Chondrocyte (in vitro differentiated cells): ENCODE measurements around the gene OGFRL1. TPM values are rescaled to one million over a fixed set of nuclear protein-coding genes. Genes with fewer than 3 reads are reported as not detected.

ENCODE experiments used
- DNase-seq: peaks from one replicate; pipeline ENCODE4 v3.0.0; 2021; ENCODE audit warnings: mixed read lengths, low spot score
- H3K27ac Mint-ChIP-seq: one replicate; pipeline ENCODE4 v1.8.0; 2021; ENCODE audit warnings: mild to moderate bottlenecking, moderate library complexity, mixed read lengths; ENCODE audit not compliant: unreplicated experiment
- H3K27me3 Mint-ChIP-seq: 2 replicates; pipeline ENCODE4 v1.8.0; 2021; ENCODE audit warnings: low read depth, mixed read lengths
- H3K36me3 Mint-ChIP-seq: 2 replicates; pipeline ENCODE4 v1.8.0; 2021; ENCODE audit warnings: low read depth, mixed read lengths
- H3K4me1 Mint-ChIP-seq: 2 replicates; pipeline ENCODE4 v1.8.0; 2021; ENCODE audit warnings: low read depth, mild to moderate bottlenecking, mixed read lengths
- H3K4me3 Mint-ChIP-seq: one replicate; pipeline ENCODE4 v1.8.0; 2021; ENCODE audit warnings: mild to moderate bottlenecking, moderate library complexity, mixed read lengths; ENCODE audit not compliant: unreplicated experiment
- H3K9me3 Mint-ChIP-seq: 2 replicates; pipeline ENCODE4 v1.8.0; 2021; ENCODE audit warnings: low read depth, mixed read lengths
- CTCF ChIP-seq: fragments of 200-600 bp; sonication (generic); IDR thresholded peaks from 2 replicates; pipeline ENCODE4 v1.5.0; 2021; ENCODE audit warnings: antibody characterized with exemption, mild to moderate bottlenecking, moderate library complexity
- total RNA-seq: library from RNA; stranded (reverse); gene quantifications from 3 replicates; pipeline ENCODE4 v1.2.1, GENCODE V29; 2021

The OGFRL1 gene
- total RNA-seq, 1 donor from 2014 or later: 6.5 TPM

GRCh38 chr6:71301546-71301945, 12.9 kb downstream of the OGFRL1 start:
- no peak for DNase-seq
- Mint-ChIP-seq H3K4me3 (no peak overlapping the region), H3K9me3 (no peaks in the 10 kb centered on the region), H3K36me3 (peaks cover 4% of the 10 kb centered on the region), H3K27me3 (no peaks in the 10 kb centered on the region), H3K4me1 (no peaks in the 10 kb centered on the region), H3K27ac (no peak overlapping the region)
- TF ChIP-seq CTCF: no peak

- H3K4me3 Mint-ChIP-seq: no peak overlapping the region
- H3K9me3 Mint-ChIP-seq: no peaks in the 10 kb centered on the region
- H3K4me1 Mint-ChIP-seq: no peaks in the 10 kb centered on the region
Observed at GRCh38 chr6:71309656-71310055, 21.0 kb downstream of the OGFRL1 start.

DNA sequence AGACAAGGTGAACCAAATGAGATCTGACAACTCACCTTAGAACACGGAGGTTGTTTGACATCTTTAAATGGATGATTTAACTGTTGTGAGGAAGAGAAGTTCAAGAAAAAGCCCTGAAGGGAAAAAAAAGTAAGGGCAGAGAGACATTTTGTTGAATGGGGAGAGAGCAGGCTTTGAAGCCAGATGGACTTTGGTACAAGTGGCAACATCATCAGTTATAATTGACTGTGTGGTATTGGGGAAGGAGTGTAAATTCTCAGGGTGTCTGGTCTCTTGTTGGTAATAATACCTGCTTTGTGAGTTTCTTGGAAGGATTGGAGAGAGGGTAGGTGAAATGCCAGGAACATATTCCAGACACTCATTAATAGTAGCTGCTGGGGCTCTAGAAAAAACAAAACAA, 21.6 kb downstream of the OGFRL1 start:
- H3K27me3 Mint-ChIP-seq: no peaks in the 10 kb centered on the region
- H3K4me3 Mint-ChIP-seq: no peak overlapping the region
- no peak for TF ChIP-seq CTCF
- H3K36me3 Mint-ChIP-seq: no peaks in the 10 kb centered on the region
- H3K9me3 Mint-ChIP-seq: no peaks in the 10 kb centered on the region
- H3K27ac Mint-ChIP-seq: no peak overlapping the region
- no peaks in the 10 kb centered on the region for H3K4me1 Mint-ChIP-seq
- DNase-seq: no peak

More at GRCh38 chr6:71309656-71310055, 21.0 kb downstream of the OGFRL1 start:
- Mint-ChIP-seq H3K27ac (no peak overlapping the region), H3K27me3 (no peaks in the 10 kb centered on the region), H3K36me3 (no peaks in the 10 kb centered on the region)
- no peak for TF ChIP-seq CTCF
- no peak for DNase-seq

GRCh38 chr6:71312089-71312488, 23.5 kb downstream of the OGFRL1 start:
- Mint-ChIP-seq H3K36me3 (peaks cover 2% of the 10 kb centered on the region), H3K4me1 (no peaks in the 10 kb centered on the region), H3K9me3 (peaks cover 3% of the 10 kb centered on the region), H3K27ac (no peak overlapping the region), H3K27me3 (no peaks in the 10 kb centered on the region), H3K4me3 (no peak overlapping the region)
- TF ChIP-seq CTCF: no peak
- no peak for DNase-seq

GRCh38 chr6:71317441-71317840, 28.8 kb downstream of the OGFRL1 start:
- peaks cover 2% of the 10 kb centered on the region for H3K36me3 Mint-ChIP-seq
- H3K4me1 Mint-ChIP-seq: no peaks in the 10 kb centered on the region
- DNase-seq: no peak
- H3K27ac Mint-ChIP-seq: no peak overlapping the region
- H3K4me3 Mint-ChIP-seq: no peak overlapping the region
- no peak for TF ChIP-seq CTCF
- peaks cover 6% of the 10 kb centered on the region for H3K9me3 Mint-ChIP-seq
- H3K27me3 Mint-ChIP-seq: no peaks in the 10 kb centered on the region
